UCSD-AML1 (cell line): ENCODE data around the gene XCL1.

Experiments
- DNase-seq: peaks from one replicate; lab custom pipeline; 2025; ENCODE audit not compliant: unreplicated experiment; lab: John Stamatoyannopoulos, UW

Gene XCL1

DNA sequence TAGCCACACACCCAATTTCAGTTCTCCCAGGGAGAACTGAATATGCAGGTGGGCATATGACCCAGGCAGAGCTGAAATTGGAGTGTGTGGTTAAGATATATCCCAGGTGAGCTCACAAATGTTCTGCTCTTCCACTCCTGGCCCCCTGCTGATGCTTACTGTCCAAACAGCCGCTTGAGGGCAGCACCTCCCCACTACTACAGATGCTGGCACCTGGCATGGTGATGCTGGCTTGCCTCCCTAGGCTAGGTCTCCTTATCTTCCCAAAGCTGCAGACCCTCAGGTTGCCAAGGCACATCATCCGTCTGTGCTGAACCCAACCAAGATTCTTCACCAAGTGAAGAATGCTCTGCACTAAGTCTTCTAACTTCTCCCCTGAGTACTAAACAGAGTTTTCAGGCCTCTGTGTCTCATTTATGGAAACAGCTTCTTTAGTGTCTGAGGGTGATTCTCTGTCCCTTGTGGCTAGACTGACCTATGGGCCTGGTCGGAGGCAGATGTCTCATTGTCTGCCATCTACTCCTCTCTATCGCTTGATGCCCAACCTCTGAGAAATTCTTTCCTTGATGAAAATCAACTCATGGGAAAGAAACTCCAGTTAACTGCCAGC, 27.2 kb downstream of the XCL1 start:
- DNase-seq: peak; percentile 59

DNA sequence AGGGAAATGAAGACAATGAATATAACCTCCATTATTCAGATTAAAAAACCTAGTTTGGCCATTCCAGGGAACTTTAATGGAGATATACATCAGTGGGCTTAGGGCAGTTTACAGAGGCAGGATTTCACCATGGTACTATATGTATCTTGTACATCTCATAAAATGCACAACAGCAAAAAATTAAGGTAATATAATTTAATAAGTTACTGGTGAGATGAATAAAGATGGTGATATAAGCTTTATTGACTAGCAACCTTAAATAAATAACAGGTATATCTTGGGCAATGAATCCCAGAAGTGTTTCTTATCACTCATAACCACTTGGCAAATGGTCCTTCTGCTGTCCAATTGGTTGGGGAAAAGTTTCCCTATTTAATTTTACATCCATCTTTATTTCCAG, 29.0 kb downstream of the XCL1 start:
- no peak for DNase-seq

DNA sequence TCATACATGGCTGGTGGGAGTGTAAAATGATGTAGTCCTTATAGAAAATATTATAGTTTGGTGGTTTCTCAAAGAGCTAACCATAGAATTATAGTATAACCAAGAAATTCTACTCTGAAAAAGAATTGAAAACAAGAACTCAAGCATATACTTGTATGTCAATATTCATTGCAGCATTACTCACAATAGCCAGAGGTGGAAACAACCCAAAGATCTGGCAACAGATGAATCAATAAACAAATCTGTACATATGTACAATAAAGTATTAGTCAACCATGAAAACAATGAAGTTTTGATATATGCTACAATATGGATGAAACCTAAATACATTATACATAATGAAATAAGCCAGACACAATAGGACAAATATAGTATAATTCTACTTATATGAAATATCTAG, 29.7 kb downstream of the XCL1 start:
- no peak for DNase-seq

DNA sequence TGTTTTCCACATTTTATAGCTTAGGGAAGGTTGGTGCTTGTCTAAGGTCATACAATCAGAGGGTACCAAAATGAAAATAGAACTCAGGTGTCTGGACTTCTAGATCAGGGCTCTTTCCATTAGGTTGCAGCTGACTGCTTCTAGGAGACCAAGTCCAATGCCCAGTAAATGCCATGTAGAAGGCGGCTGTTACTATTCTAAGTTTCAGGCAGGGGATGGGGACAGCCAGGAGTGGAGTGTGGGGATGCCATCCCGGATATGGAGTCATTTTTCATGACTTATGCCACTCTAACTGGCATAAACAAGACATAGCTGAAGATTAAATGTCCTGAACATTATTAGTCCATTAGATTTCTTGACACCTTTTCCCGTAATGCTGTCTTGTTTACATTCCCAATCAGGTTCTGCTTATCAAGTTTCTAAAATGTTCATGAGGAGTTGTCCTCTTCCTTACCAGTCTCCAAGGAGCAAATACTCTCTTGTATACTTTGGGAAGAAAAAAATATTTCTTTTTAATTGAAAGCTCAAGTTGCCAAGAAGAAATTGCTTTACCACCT, 31.5 kb downstream of the XCL1 start:
- DNase-seq: no peak

DNA sequence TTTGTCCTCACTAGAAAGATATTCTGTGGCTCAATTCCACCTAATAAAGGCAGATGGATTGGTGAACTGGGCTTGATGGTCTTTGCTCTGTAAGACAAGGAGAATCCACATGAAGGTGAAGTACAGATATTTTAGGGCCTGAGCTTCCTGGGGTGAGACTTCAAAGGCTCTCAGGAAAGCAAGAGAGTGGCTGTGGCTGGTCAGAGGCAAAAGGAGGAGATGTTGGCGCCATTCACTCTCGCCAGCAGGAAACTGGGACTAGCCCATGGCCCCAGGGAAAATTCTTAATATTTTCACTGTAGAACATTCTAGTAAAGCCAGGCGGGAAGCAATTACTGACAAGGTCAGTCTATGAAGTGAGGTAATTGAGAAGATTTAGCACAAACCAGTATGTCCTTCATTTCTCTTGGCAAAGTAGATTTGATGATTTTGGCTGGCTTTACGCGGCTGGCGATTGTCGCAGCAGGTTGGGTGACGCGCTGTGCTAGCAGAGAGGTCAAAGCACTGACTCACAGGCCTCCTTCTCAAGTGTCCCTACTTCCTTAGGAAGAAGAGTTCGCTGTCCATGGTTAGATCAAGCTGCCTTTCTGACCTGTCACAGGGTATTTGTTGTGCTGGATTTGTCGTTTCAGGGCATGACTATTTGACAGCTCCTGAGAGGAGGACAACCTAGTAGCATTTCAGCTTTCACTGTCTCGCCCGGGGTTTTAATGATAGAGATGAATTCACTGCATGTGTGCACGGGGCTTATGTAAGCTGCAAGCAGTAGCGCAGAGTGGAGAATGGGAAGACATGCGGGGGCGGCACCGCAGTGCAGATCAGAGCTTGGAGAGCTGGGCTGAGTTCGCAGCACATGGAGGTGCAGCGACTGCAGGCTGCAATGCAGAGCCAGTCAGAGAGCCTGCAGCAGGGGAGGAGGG, 32.7 kb downstream of the XCL1 start:
- DNase-seq: no peak

DNA sequence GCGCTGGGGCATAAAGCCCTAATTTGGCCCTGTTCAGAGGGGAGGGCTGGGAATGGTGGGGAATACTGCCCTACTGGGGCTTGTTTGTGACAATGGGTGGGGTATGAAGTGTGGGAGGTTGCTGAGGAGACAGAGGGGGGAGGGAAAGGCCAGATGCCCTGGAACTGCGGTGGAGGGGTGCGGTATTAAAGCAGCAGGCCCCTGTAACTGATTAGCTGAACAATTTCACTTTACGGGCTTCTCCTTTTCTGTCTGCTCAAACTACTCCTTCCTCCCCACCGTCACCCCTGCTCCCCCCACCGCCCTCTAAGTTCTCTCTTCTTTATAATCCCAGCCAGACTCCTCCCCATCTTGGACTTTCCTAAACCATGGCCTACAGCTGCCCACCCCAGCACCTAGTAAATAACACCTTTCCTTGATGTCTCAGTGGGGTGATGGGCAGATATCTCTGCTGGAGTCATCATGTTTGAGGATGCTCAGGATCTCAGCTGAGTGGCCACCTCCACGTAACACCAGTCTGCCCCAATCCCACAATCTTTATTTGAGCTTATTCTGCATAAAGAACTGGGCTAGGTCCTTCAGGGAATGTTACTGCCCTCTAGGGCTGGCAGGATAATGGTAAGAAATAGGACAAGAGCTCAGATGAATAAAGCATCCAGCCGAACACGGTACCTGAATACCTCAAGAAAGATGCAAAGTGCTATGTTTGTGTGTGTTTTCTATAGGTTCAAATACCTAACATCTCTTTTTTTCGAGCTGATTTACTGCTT, 33.5 kb downstream of the XCL1 start:
- no peak for DNase-seq

DNA sequence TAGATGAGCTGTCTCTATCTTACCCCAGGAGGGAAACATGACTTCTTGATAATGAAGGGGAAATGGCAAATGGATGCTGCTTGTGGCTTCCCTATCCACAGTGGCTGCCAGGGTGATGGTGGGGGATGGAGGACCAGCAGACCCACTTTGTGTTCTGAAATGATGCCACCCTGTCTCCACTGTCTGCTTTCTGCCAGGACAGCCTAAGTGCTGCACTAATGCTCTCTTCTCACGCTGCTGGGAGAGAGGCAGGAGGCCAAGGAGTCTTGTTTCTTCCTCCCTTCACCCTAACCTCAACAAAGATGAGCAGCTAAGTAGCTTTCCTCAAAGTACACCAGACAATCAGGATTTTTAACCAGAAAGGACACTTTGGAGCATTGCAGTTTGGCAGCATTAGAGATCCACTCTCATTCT, 36.6 kb downstream of the XCL1 start:
- DNase-seq: no peak

DNA sequence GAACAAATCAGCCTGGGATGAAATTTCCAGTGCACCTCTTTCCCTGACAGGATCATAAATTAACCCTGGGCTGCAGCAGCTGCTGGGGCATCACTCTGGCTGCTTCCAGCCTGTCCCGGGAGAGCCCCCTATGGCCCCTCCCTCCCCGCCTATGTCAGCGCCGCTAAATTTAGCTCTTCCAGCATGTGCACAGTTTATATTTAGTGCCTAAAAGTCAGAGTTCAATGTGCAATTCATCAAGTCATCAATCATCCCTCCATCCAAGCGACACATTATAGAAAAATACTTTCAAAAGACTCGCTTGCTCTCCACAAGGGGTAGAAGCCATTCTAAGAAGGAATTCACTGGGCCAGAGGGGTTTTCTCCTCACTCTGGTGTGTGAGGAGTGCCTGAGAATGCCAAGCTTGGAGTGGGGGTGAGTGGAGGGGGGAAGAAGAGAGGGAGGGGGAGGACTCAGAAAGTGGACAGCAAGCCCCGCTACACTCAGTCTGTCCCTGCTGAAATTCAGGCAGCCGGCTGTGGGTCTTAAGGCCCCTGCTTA, 37.4 kb downstream of the XCL1 start:
- DNase-seq: no peak

DNA sequence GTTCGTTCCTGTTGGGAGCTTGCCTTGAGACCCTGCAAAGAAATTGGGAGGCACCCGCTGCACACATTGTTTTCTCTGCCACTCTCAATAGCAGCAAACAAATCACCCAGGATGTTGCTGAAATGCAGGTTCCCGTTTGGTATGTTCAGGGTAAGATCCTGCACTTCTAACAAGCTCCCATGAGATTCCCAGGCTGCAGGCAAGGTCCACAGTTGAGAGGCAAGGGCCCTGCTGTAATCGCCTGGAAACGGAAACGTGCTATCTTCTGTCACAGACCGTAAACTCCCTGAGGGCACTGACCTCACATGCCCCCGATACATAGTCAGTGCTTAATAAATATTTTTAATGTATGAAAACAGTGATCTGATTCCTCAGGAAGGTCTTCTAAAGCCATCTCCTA, 37.8 kb downstream of the XCL1 start:
- DNase-seq: no peak

DNA sequence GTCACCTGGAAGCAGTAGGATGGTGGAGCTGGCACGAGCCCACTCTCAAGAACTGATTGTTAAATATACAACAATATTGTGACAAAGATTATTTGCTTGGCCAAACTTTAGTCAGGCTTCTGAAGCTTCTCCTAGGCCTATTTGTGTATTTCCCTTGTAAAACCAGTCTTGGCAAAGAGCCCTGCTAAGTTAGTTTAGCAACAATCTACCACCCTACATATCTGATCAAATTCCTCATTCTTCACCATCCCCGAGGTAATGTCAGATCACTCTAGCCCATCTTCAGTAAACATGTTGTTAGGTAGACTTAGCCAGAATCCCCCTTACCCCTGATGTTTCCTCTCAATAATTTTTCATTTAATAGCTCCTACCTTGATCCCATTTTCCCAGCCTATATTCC, 39.6 kb downstream of the XCL1 start:
- DNase-seq: no peak

DNA sequence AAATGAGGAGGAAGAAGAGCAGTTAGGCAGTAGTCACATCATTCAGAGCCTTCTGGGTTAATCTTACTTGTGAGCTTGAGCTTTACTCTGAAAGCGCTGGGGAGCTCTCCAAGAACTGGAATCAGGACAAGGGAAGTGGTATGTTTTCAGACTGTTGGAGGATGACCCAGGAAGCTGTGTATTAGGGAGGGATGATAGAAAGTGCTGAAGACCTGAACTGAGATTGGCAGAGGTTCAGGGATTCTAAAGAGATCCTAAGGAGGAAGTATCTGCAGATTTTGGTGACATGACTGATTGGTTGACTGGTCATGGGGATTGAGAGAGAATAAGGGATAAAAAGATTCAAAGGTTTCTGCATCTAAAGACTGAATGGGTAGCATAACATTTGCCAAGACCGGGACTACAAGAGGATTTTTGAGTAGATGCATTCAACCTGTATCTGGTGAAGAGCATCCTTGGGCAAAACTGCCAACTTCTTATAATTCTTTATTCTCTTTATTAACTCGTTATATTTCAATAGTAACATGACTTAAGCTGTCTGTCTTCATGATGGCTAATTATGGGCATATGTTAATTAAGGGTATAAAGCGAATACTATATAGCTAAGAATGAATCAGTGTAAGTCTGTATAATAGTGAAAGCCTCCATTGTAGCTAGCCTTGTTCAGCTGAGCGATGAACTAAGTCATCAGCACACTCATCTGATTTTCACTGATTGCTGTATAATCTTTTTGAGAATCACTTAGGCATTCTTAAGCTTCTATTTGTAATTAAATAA, 41.8 kb downstream of the XCL1 start:
- DNase-seq: no peak

DNA sequence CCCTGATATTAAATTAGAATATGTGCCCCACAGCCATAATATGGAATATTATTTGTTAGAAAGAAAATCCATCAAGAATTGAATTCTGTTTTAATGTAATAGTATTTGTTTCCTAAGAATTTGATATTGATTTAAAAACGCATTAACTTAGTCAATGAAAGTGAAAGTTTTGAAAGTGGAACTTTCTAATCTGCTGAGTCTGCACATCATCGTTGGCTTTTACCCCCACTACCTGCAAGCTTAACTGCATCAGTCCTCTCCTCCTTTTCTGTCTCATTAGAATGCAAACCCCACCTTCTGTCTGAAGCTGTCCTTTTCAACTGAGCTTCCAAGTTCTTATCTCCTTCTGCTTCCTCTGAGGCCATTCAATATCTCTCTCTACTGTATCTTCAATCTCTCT, 42.5 kb downstream of the XCL1 start:
- no peak for DNase-seq

DNA sequence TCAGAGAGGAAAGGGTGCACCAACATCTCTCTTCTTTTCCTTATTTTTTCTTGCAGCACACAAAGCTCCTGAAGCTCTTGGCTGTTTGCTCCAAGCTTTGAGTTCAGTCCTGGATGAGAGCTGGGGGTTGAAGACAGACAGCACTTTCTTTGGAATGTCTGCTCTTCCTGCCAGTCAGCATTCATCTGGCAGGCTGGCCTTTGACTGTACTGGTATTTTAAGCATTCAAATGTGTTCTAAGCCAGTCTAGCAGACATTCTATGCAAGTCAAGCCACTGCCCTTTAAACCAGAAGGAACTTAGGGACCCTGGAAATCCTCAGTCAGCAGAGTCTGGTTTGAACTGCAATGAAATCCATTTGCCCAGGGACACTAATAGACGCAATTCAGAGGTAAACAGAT, 45.0 kb downstream of the XCL1 start:
- DNase-seq: no peak

DNA sequence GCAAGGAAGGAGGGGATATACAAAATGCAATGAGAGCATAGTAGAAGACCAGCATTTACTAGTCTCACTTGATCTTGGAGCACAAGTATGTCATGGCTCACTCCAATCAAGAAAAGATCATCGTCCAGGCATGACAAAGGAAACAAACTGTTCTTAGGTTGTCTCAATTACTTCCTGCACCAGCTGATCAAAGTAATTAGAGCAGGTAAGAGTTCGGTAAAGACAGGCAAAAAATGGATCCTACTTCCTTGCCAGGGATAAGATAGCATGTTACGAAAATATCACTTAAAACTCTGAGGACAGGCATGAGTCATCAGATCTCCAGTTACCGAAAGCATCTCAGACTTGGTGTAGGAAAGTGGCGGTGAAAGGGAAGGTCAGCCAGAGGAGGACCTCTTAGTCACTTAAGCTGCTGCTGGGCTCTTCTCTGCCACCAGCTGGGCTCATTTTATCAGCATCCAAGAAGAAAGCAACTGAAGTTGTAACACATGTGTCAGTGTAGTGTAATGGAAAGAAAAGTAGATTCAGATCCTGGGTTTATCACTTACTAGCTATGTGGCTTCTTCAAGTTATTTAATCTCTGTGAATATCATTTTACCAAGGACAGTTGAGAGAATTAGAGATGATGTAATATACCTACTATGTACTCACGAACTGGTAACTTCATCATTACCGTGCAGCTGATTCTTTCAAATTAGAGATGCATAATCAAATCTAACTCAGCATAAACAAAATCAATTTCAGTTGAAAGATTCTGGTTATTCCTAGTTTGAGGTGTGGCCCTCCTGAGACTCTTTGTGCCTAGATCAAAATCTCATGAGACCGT, 46.8 kb downstream of the XCL1 start:
- DNase-seq: no peak

DNA sequence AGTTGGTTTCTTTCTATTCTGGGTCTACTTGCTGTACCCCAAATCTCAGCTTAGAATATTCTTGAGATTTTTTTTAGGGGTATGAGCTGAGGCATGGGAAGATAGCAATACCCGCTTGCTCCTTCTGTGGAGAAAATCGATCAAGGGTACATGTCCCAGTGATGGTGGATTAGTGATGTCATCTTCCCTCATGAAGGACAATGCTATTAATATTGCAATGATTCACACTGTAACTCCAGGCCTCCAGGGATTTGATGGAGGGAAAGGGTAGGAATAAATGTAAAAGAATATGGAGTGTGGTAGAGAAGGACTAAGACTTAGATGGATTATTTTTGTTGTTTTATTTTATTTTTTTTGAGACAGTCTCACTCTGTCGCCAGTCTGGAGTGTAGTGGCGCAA, 47.4 kb downstream of the XCL1 start:
- no peak for DNase-seq

DNA sequence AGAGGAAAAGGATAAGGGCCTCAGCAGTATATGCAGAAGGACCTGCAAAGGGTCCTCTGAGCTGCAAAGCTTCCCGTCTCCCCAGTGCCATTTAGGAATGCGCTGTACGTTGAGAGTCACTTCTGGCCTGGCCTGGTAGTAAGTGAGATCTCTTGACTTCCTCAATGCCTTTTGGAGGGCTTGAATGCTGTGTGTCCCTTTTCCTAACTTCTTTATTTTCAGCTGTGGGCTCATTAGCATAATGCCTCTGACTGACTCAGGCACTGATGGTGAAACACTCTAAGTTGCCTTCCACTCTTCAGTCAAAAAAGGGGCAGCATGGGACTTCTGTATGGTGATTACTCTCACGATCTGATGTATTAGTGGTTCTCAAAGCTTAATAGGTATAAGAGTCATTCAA, 49.9 kb downstream of the XCL1 start:
- no peak for DNase-seq

DNA sequence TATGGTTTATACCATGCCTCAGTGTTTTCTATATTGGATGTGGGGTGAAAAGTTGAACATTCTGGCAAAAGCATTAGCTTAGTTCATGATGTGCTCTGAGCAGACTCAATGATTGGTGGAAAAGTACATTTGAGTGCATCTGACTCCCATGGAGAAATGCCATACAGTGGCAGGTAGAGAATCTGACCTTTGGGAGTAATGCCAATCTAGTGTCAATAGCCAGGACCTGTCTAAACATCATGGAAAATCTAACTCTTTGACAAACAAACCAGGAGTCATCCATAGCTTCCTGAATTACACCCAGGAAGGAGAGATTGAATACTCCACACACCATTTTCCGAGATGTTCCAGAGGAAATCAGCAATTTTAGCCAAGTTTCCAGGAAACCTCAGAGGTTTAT, 51.0 kb downstream of the XCL1 start:
- no peak for DNase-seq

DNA sequence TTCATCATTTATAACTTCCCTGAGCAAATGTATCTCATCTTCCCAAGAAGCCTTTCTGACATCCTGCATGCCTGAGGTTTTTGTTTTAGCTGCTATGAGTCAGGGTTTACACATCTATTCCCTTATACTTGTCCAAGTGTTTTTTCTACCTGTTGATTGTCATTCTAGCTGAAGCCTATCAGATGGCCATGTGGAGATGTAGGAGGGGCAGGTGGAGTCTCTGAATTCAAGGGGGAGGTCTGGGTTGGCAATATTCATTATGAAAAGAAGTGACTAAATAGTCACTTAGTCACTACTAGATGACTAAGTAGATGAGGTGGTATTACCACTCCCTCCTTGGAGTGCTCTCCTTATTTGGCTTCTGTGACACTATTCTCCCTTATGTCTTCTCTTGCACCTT, 52.4 kb downstream of the XCL1 start:
- DNase-seq: no peak

DNA sequence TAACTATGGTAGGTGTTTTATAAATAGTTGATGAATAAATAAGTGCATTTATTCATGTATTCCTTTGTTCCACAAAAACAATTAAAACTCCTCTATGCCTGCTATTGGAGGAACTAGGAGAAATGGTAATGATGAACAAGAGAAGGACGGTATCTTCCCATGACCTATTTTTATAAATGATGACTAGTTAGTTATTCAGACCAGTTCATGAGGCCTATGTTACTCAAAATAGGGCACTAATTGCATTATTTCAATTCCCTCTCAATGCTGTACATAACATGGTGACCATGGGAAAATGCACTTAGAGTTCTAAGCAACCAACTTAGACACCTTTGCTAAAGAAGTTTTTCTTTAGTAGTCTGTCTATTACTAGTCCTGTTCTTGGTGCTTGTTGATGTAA, 53.1 kb downstream of the XCL1 start:
- no peak for DNase-seq
